GM18909 (cell line): ENCODE results near the gene GPR157.
"Not testable (repeated sequence)": the region's sequence is repeated elsewhere in the genome, so short reads cannot be mapped to it uniquely, and the experiment has no call there.

ENCODE experiments used
- ATAC-seq: cut with Tn5 transposase; IDR thresholded peaks from one replicate; pipeline ENCODE4 v1.9.1; 2021; ENCODE audit warnings: mild to moderate bottlenecking; ENCODE audit not compliant: unreplicated experiment, poor library complexity

Gene GPR157

DNA sequence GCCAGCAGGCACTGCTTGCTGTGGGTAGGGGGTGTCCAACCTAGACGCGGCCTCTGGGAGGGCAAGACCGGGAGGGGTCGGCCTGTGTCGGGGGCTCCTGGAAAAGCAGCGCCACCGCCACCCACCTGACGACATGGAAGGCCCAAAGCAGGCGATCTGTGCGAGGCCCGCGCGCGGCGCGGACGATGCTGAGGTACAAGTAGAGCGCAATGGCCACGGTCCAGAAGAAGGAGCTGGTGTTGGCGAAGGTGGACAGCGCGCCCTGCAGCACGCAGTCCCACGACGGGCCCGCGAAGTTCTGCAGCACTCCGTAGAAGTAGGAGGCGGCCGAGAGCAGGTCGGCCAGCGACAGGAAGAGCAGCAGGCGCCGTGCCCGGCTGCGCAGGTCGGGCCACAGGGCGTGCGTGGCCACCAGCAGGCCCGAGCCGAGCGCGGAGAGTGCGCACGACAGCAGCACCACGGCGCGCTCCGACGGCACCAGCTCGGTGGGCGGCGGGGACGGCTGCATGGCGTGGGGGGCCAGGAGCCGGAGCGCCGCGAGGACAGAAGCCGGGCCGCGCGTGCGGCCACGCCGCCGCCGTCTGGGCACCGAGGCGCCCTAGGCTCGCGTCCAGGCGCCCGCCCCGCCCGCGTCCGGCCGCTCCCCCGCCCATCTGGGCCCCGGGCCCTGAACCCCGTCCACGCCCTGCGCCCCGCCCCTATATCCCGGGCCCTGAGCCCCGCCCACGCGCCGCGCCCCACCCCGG is at the start of gene GPR157:
Gene GPR157 (minus strand): TSS at position 583 of the 746 bp plus-strand sequence. CDS start 75 bp downstream, at position 508.
- ATAC-seq: peak; percentile 72

DNA sequence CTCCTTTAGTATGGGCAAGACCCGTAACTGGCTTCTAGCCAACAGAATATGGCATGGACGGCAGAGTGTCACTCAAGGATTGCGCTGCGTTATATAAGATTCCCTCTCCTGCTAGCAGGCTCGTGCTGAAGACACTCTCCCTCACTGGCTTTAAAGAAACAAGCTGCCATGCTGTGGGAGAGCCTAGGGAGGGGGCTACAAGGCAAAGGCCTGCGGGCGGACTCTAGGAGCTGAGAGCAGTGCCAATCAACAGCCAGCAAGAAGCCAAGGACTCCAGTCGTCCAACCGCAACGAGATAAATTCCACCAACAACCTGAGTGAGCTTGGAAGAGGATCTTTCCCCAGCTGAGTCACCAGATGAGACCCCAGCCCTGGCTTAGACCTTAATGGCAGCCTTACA is 45.9 kb upstream of the GPR157 start:
- no peak for ATAC-seq

DNA sequence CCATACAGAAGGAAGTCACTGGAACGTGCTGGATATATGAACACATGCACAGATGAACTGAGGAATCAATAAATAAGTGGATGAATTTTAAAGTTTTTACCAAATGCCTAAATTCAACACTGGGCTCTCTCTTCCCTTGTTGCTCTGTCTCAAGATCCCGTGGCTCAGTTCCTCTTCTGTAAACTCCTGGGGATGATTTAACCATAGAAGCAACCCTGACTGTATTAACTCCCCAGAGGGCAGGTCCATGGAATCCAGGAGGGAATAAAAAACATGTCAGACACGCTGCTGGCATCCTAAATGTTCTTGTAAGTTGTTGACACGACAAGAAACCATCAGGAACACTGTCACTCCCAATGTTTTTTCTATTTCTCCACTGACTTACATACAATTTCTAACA is 45.3 kb upstream of the GPR157 start:
- ATAC-seq: no peak

GRCh38 chr1:9169601-9170137 is 40.8 kb upstream of the GPR157 start:
- ATAC-seq: no peak

DNA sequence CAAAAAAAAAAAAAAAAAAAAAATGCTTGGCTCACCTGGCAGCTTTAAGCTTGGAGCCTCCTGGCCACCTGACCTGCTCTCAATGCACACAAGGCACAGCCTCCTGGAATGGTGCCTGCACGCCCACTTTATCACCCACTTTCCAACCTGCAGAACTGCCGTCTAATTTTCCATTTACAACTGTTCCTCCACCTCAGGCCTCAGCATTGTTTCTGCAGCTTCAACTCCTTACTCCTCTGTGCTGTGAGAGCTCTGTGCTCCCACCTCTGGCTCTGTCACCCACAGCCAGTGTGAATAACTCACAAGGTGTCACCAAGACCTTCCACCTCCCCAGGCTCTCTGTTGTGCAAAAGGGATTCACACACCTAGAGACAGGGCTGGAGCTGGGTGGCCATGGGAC is 38.7 kb upstream of the GPR157 start:
- ATAC-seq: no peak

DNA sequence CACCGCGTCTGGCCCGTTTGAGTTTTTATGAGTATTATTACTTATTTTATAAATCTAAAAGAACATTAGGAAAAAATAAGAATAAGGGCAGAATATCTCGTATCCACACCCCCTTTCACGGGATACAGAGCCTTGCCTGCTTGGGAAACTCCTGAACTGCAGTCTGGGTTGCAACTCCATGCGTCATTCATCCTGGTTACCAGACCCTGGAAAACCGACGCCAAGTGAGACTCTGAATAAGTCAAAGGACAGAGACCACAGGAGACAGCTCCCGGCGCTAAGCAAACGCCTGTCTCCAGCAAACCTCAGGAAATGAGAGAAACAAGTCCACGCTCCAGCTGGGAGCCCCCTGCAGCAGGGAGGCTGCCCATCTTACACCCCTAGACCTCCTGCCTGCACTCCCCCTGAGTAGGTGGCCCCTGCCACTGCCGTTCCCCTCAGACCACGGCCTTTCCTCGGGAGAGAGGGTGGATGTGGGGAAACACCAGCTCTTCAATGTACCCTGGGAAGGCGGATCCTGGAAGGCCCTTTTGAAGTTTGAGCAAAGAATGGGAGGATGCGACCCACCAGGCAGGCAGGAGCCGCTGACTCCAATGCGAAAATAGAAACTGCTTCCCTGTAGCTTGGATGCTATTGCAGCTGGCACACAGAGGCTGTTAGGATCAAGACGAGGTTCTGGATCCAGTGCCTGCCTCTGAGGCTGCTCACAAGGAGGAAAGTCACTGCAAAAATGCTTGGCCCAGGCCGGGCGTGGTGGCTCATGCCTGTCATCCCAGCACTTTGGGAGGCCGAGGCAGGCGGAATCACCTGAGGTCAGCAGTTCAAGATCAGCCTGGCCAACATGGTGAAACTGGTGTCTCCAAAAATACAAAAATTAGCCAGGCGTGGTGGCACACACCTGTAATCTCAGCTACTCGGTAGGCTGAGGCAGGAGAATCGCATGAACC is 37.7 kb upstream of the GPR157 start:
- no peak for ATAC-seq

GRCh38 chr1:9165396-9165795 is 36.5 kb upstream of the GPR157 start:
- ATAC-seq: no peak

- no peak for ATAC-seq
Measured at GRCh38 chr1:9164919-9165318, 36.0 kb upstream of the GPR157 start.

- ATAC-seq: no peak
Measured at GRCh38 chr1:9164532-9164900, 35.6 kb upstream of the GPR157 start.

DNA sequence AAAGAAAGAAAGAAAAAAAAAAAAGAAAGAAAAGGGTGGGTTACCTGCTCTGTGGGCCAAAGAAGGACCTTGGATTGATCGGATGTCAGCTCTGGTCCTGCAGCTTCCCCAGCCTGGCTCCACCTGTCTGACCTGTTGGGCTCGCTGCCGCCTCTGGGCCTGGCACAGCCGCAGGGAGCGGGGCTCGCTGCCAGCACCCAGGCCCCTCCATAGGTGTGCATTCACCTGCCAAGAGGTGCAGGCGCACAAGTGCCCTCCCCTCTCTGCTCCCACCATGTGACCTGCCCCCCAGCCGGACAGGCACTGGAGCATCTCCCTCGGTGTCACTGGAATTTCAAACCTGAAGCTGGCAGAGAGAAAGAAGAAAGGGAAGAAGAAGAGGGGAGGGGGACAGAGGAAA is 33.1 kb upstream of the GPR157 start:
- ATAC-seq: no peak

GRCh38 chr1:9161342-9161741 is 32.4 kb upstream of the GPR157 start:
- ATAC-seq: no peak

- no peak for ATAC-seq
Measured at GRCh38 chr1:9160079-9160717, 31.3 kb upstream of the GPR157 start.

GRCh38 chr1:9155879-9156278 is 27.0 kb upstream of the GPR157 start:
- ATAC-seq: no peak

DNA sequence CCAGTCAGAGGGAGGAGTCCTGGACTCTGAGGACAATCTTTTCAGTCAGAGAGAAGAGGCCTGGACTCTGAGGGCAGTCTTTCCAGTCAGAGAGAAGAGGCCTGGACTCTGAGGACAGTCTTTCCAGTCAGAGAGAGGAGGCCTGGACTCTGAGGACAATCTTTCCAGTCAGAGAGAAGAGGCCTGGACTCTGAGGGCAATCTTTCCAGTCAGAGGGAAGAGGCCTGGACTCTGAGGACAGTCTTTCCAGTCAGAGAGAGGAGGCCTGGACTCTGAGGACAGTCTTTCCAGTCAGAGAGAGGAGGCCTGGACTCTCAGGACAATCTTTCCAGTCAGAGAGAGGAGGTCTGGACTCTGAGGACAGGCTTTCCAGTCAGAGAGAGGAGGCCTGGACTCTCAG is 26.5 kb upstream of the GPR157 start:
- not testable (repeated sequence) for ATAC-seq

DNA sequence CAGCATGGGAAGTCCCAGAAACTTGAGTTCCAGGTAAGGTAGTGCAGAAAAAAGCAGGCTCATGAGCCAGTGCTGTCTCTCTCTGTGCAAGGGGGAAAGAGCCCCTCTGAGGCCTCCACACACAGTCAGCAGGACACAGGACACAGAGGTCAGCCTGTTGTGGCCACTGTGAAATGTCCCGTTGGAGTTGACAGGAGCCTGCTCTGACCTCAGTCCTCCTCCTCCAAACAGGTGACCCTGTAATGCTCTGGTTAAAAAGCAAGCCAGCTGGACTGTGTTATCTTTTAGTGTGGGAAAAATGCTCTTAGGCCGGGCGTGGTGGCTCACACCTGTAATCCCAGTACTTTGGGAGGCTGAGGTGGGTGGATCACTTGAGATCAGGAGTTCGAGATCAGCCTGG is 24.2 kb upstream of the GPR157 start:
- ATAC-seq: no peak

DNA sequence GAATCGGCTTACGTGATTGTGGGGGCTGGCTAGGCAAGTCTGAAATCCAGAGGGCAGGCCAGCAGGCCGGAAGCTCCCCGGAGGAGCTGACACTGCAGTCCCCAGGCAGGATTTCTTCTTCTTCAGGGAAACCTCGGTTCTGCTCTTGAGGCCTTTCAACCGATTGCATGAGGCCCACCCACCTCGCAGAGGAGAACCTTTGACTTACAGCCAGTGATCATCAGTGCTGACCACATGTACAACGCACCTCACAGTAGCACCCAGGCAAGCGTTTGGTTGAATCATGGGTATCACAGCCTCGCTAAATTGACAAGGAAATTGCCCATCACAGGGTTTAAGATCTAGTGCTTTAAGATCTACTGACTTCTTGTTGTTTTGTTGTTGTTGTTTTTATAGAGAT is 23.6 kb upstream of the GPR157 start:
- ATAC-seq: no peak

GRCh38 chr1:9151328-9151860 is 22.5 kb upstream of the GPR157 start:
- no peak for ATAC-seq

DNA sequence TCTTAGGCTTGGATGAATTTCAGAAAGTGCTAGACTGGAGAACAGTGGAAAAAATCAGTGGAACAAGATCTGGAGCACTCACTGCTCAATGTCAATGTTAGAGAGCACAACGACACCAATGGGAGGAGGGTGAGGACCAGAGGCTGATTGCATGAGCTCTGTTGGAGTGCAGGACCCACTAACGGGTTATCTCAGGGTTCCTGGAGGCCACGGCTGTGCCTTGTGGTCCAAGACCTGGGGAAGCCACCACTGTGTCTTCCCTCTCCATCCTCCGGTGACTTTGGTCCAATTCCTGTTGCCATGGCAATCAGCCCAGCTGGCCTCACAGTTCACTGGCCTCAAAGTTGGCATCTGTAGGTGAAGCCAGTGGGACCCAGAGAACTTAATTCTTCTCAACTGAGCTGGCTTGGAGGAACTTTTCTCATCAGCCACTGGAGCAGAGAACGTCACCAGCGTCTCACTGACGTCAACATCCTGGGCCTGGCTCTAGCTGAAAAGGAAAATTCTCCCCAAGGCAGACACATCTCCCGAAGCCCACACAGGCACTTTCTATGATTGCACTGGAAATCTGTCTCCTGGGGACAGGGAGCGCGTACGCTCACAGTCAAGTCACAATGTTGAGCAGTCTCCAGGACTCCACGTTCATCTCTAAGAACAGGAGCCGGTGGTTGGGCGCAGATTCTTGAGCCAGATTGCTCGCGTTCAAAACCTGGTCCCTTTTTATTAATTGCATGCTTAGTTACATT is 21.9 kb upstream of the GPR157 start:
- ATAC-seq: no peak

DNA sequence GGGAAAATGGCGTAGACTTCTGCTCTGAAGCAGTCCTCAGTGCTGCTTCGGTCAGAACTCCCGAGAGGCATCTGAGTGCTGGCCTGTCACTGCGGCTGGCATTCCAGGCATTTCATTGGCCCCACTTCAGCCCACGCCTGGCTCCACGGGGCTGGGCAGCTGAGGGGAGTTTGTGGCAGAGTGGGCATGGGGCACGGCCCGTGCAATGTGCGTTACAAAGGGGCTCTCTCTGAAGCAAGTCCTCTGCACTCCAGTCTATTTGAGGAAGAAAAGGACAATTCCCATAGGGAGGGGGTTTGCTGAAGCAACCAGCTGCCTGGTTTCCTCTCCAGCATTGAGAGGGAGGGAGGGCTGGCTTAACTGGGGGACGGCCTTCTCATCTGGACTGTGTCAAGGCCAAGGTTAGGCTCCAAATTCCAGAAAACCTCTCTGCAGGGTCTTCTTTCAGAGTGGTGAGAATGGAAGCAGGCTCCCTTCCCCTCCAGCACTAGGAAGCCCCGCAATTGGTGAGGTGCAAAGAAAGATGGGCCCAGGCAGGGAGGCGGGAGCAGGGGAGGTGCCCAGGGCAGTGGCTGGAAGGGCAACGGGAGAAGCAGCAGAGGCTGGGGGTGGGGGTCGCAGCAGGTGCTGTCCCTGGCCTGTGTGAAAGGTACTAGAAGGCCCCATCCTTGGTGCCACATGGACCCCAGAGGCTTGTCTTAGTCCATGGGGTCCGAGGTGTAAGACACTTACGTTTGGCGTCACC is 21.1 kb upstream of the GPR157 start:
- no peak for ATAC-seq
